ENCODE data around the gene YTHDF2.
A peak's percentile ranks its signal among the peaks of the same experiment; 100 is the strongest.
"Not testable (repeated sequence)": the region's sequence is repeated elsewhere in the genome, so short reads cannot be mapped to it uniquely, and the experiment has no call there.

YTHDF2 gene
- 87.3 to 176 (median 141) reads per million in 9 experiments for total RNA-seq

- Mint-ChIP-seq H3K27me3 (no peaks in the 10 kb centered on the region), H3K36me3 (ENCODE audit: insufficient read depth) (peaks cover 49% of the 10 kb centered on the region), H3K27ac (peak within 1 kb of the TSS; percentile 97), H3K4me3 (peak within 1 kb of the TSS; percentile 90 to 95), H3K9me3 (no peaks in the 10 kb centered on the region), H3K4me1 (ENCODE audit: low read depth in 2 of 2) (peaks cover 23 to 26% of the 10 kb centered on the region in 2 donors)
- DNase-seq: peak; percentile 96 to 98 (median 97)
- ATAC-seq (replicated peaks): peak; percentile 92
These were observed at the start of gene YTHDF2 for GRCh38 chr1:28736450-28737306. TSS of gene YTHDF2 (plus strand) at chr1:28736940. CDS start at chr1:28737121, 181 bp downstream.

- H3K27me3 Mint-ChIP-seq; H3K27ac Mint-ChIP-seq; DNase-seq; H3K4me1 Mint-ChIP-seq (ENCODE audit: low read depth in 2 of 2); H3K9me3 Mint-ChIP-seq; H3K4me3 Mint-ChIP-seq; ATAC-seq (replicated peaks): not testable (repeated sequence)
- H3K36me3 Mint-ChIP-seq (ENCODE audit: insufficient read depth): peaks cover 56% of the 10 kb centered on the region
These were observed 45.1 kb upstream of the YTHDF2 start for GRCh38 chr1:28691627-28692026.

DNA sequence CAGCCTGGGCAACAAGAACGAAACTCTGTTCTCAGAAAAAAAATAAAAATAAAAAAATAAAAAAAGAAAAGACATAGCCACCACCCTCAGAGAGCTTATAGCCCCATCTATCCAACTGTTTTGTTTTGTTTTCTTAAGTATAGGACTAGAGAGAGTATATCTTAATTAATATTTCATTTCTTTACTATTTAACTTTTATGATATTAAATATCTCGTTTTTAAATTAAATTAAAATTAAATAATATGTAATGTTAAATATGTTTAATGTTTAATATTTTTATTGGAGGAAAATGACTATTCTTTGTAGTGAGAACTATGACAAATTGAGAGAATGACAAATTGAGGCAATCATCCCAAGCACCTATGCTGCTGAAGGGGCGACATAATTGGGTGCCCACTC, 33.1 kb upstream of the YTHDF2 start:
- DNase-seq: no peak
- Mint-ChIP-seq H3K4me3 (no peak overlapping the region), H3K27ac (no peak overlapping the region), H3K36me3 (ENCODE audit: insufficient read depth) (peaks cover 85% of the 10 kb centered on the region), H3K27me3 (no peaks in the 10 kb centered on the region), H3K4me1 (ENCODE audit: low read depth in 2 of 2) (no peaks in the 10 kb centered on the region), H3K9me3 (no peaks in the 10 kb centered on the region)
- ATAC-seq (replicated peaks): no peak

- H3K27ac Mint-ChIP-seq: no peak overlapping the region
- ATAC-seq (replicated peaks): no peak
- H3K27me3 Mint-ChIP-seq: no peaks in the 10 kb centered on the region
- H3K9me3 Mint-ChIP-seq: no peaks in the 10 kb centered on the region
- no peak for DNase-seq
- peaks cover 31% of the 10 kb centered on the region for H3K36me3 Mint-ChIP-seq (ENCODE audit: insufficient read depth)
- peaks cover 3 to 4% of the 10 kb centered on the region in 2 donors for H3K4me1 Mint-ChIP-seq (ENCODE audit: low read depth in 2 of 2)
- H3K4me3 Mint-ChIP-seq: no peak overlapping the region
These were observed 20.4 kb upstream of the YTHDF2 start for GRCh38 chr1:28716336-28716735.

DNA sequence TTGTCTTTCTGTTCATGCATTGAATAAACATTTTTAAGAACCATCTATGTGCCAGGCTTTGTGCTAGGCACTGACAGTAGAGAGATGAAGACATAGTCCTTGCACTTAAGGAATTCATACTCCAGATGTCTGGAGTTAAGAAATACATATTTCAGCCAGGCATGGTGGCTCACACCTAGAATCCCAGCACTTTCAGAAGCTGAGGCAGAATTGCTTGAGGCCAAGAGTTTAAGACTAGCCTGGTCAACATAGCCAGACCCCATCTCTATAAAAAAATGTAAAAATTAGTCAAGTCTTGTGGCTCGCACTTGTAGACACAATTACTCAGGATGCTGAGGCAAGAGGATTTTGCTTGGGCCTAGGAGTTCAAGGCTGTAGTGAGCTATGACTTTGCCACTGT, 18.6 kb upstream of the YTHDF2 start:
- peaks cover 3 to 4% of the 10 kb centered on the region in 2 donors for H3K4me1 Mint-ChIP-seq (ENCODE audit: low read depth in 2 of 2)
- no peak for DNase-seq
- no peak overlapping the region for H3K4me3 Mint-ChIP-seq
- H3K27me3 Mint-ChIP-seq: no peaks in the 10 kb centered on the region
- H3K27ac Mint-ChIP-seq: no peak overlapping the region
- no peak for ATAC-seq (replicated peaks)
- H3K36me3 Mint-ChIP-seq (ENCODE audit: insufficient read depth): peaks cover 18% of the 10 kb centered on the region
- H3K9me3 Mint-ChIP-seq: no peaks in the 10 kb centered on the region

DNA sequence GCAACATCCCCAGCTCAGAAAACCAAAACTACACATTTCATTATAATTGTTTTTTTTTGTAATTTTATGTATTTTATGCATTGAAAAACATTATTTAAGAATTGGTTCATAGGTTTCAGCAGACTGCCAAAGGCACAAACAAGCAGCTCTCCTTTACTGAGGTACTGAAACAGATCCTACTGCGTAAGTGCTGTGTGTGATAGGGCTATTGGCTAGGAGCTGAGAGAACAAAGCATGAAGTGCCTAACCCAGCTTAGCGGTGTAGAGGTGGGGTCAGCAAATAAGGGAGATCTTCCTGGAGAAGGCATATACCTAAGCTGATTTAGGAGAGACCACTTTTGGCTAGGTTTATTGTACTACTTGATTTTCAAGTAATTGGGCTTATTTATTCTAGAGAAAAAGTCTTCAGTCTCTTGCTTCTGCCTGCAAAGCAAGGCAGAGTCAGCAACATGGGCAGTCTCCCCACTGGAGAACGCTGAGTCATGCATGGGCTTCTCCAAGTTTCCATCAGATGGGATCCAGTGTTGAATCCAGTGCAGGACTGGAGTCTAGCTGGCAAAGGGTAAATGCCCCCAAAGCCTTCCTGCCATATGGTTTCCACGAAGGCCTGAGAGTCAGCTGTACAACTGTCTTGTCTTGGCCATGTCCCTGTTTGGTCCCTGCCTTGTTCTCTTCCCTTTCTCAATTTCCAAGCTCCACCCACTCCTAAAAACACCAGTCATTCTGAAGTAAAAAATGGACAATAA, 18.0 kb upstream of the YTHDF2 start:
- H3K36me3 Mint-ChIP-seq (ENCODE audit: insufficient read depth): peaks cover 18% of the 10 kb centered on the region
- peak overlapping the region in 1 of 2 donors; percentile 19 for H3K27ac Mint-ChIP-seq
- no peak overlapping the region for H3K4me3 Mint-ChIP-seq
- H3K9me3 Mint-ChIP-seq: no peaks in the 10 kb centered on the region
- DNase-seq (no peak), ATAC-seq (replicated peaks) (no peak)
- H3K27me3 Mint-ChIP-seq: no peaks in the 10 kb centered on the region
- H3K4me1 Mint-ChIP-seq (ENCODE audit: low read depth in 2 of 2): peaks cover 3 to 4% of the 10 kb centered on the region in 2 donors

GRCh38 chr1:28719332-28719619, 17.5 kb upstream of the YTHDF2 start:
- ATAC-seq (replicated peaks) (no peak), DNase-seq (no peak)
- Mint-ChIP-seq H3K4me1 (ENCODE audit: low read depth in 2 of 2) (peaks cover 2 to 4% of the 10 kb centered on the region in 2 donors), H3K36me3 (ENCODE audit: insufficient read depth) (peaks cover 14% of the 10 kb centered on the region), H3K9me3 (no peaks in the 10 kb centered on the region), H3K4me3 (no peak overlapping the region), H3K27ac (peak overlapping the region in 1 of 2 donors; percentile 19), H3K27me3 (no peaks in the 10 kb centered on the region)

GRCh38 chr1:28720376-28720775, 16.4 kb upstream of the YTHDF2 start:
- Mint-ChIP-seq H3K9me3 (no peaks in the 10 kb centered on the region), H3K27ac (peak overlapping the region in 1 of 2 donors; percentile 38), H3K4me1 (ENCODE audit: low read depth in 2 of 2) (peaks cover 0 to 4% of the 10 kb centered on the region in 2 donors), H3K27me3 (no peaks in the 10 kb centered on the region), H3K4me3 (no peak overlapping the region), H3K36me3 (ENCODE audit: insufficient read depth) (peaks cover 10% of the 10 kb centered on the region)
- no peak for ATAC-seq (replicated peaks)
- DNase-seq: no peak

DNA sequence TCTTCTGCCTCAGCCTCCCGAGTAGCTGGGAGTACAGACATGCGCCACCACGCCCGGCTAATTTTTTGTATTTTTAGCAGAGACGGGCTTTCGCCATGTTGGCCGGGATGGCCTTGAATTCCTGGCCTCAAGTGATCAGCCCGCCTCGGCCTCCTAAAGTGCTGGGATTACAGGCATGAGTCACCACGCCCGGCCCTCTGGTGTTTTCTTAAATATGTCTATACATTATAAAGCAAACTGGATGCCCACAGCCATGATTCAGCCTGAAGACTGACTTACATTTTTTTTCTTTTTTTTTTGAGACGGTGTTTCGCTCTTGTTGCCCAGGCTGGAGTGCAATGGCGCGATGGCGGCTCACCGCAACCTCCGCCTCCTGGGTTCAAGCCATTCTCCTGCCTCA, 14.8 kb upstream of the YTHDF2 start:
- not testable (repeated sequence) for H3K36me3 Mint-ChIP-seq (ENCODE audit: insufficient read depth); DNase-seq; ATAC-seq (replicated peaks); H3K9me3 Mint-ChIP-seq; H3K4me1 Mint-ChIP-seq (ENCODE audit: low read depth in 2 of 2); H3K27ac Mint-ChIP-seq; H3K4me3 Mint-ChIP-seq; H3K27me3 Mint-ChIP-seq

- H3K4me3 Mint-ChIP-seq; H3K36me3 Mint-ChIP-seq (ENCODE audit: insufficient read depth); H3K4me1 Mint-ChIP-seq (ENCODE audit: low read depth in 2 of 2); H3K27ac Mint-ChIP-seq; DNase-seq; ATAC-seq (replicated peaks); H3K27me3 Mint-ChIP-seq; H3K9me3 Mint-ChIP-seq: not testable (repeated sequence)
These were observed 11.4 kb upstream of the YTHDF2 start for GRCh38 chr1:28725365-28725764.

- Mint-ChIP-seq H3K9me3 (no peaks in the 10 kb centered on the region), H3K4me1 (ENCODE audit: low read depth in 2 of 2) (peaks cover 23 to 25% of the 10 kb centered on the region in 2 donors), H3K36me3 (ENCODE audit: insufficient read depth) (peaks cover 43% of the 10 kb centered on the region), H3K27ac (peak overlapping the region; percentile 97), H3K27me3 (no peaks in the 10 kb centered on the region), H3K4me3 (peak overlapping the region; percentile 90 to 95)
- no peak for ATAC-seq (replicated peaks)
- no peak for DNase-seq
These were observed 735 bp upstream of the YTHDF2 start for GRCh38 chr1:28735961-28736449.

DNA sequence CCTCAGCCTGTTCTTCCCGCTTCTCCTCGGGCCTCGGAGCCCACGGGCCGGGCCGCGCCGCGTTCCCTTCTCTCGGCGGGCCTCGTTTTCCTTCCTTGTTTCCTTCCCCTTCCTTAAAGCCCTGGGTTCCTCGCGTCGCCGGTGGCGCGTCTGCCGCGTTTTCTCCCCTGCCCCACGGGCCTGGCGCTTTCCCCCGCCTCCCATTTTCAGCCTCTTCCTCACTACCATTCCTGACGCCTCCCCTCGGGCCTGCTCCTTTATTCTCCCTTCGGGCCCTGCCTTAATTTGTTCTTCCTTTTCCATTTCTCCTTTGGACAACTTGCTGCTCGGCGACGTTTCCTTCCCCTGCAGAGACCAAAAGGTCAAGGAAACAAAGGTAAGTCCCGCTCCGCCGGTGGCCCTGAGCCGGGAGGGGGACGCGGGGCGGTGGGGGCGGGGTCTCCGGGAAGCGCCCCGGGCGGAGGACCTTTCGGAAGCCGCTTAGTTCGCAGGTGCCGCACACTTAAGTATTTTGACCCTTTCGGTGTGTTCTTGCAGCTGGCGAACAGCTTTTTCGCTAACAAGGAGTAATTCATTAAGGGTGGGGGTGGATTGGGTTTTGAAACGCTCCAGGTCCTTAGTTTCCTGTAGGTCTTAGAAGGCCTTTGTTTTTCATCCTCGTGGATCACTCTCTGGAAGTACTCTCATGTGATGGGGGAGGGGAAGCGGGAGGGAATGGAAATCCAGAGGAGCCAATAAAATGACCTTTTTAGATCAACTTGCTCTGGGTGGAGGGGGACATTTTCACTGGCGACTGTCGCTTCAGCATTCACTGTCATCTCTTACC, 780 bp downstream of the YTHDF2 start:
- Mint-ChIP-seq H3K36me3 (ENCODE audit: insufficient read depth) (peaks cover 57% of the 10 kb centered on the region), H3K4me1 (ENCODE audit: low read depth in 2 of 2) (peaks cover 23 to 35% of the 10 kb centered on the region in 2 donors), H3K9me3 (no peaks in the 10 kb centered on the region), H3K27me3 (no peaks in the 10 kb centered on the region), H3K27ac (peak overlapping the region; percentile 97), H3K4me3 (peak overlapping the region; percentile 90 to 95)
- peak; percentile 3 for ATAC-seq (replicated peaks)
- peak; percentile 18 to 38 (median 27) for DNase-seq

GRCh38 chr1:28740118-28740517, 3.4 kb downstream of the YTHDF2 start:
- no peak overlapping the region for H3K27ac Mint-ChIP-seq
- peaks cover 83% of the 10 kb centered on the region for H3K36me3 Mint-ChIP-seq (ENCODE audit: insufficient read depth)
- H3K4me1 Mint-ChIP-seq (ENCODE audit: low read depth in 2 of 2): peaks cover 38 to 55% of the 10 kb centered on the region in 2 donors
- no peaks in the 10 kb centered on the region for H3K27me3 Mint-ChIP-seq
- no peaks in the 10 kb centered on the region for H3K9me3 Mint-ChIP-seq
- no peak for ATAC-seq (replicated peaks)
- peak overlapping the region; percentile 13 to 24 for H3K4me3 Mint-ChIP-seq
- no peak for DNase-seq
